Muscle of arm (tissue), 12 donors: ENCODE data around the gene MYO5A. TPM values are rescaled to one million over a fixed set of nuclear protein-coding genes. Genes with fewer than 3 reads are reported as not detected.

Experiments used
- DNase-seq: peaks from one replicate; pipeline ENCODE4 v3.0.0-alpha.2; 2013
- polyA plus RNA-seq, 12 donors: library from polyadenylated mRNA; unstranded; fragments of 120-200 nt; gene quantifications; one replicate each; pipeline ENCODE4 v1.2.1, GENCODE V29; 2013; ENCODE audit not compliant: insufficient read length in 12 of 12

MYO5A gene
- polyA plus RNA-seq, 12 donors, result 4.5 to 21.8 (median 7.3) TPM; not detected in 1

GRCh38 chr15:52261026-52261425 is 267.7 kb downstream of the MYO5A start:
- no peak for DNase-seq

- DNase-seq, result no peak
These were observed 269.2 kb downstream of the MYO5A start for GRCh38 chr15:52259503-52259902.

GRCh38 chr15:52258461-52258860 is 270.2 kb downstream of the MYO5A start:
- no peak for DNase-seq

GRCh38 chr15:52257734-52258062 is 271.0 kb downstream of the MYO5A start:
- DNase-seq, result no peak

Other genes starting within 250 kb of the MYO5A start
- 10 to 100 TPM in 3 of 12 donors, 1 to 10 TPM in 8, not detected in 1; 5.4 to 13.2 (median 8.0) TPM for gene MYO5C, start 233.1 kb downstream of the MYO5A start, polyA plus RNA-seq
- gene ARPP19, start 40.1 kb upstream of the MYO5A start, polyA plus RNA-seq, result 10 to 100 TPM in 11 of 12 donors, not detected in 1; 68.4 to 90.4 (median 80.1) TPM
- gene ATOSA, start 150.5 kb upstream of the MYO5A start, polyA plus RNA-seq, result 10 to 100 TPM in 11 of 12 donors, not detected in 1; 16.5 to 34.6 (median 21.6) TPM